ENCODE data around the gene RALGAPB. TPM values are rescaled to one million over a fixed set of nuclear protein-coding genes. Genes with fewer than 3 reads are reported as not detected.

RALGAPB gene
- polyA plus RNA-seq, 3 donors = 5.3 to 8.7 (median 6.2) TPM

DNA sequence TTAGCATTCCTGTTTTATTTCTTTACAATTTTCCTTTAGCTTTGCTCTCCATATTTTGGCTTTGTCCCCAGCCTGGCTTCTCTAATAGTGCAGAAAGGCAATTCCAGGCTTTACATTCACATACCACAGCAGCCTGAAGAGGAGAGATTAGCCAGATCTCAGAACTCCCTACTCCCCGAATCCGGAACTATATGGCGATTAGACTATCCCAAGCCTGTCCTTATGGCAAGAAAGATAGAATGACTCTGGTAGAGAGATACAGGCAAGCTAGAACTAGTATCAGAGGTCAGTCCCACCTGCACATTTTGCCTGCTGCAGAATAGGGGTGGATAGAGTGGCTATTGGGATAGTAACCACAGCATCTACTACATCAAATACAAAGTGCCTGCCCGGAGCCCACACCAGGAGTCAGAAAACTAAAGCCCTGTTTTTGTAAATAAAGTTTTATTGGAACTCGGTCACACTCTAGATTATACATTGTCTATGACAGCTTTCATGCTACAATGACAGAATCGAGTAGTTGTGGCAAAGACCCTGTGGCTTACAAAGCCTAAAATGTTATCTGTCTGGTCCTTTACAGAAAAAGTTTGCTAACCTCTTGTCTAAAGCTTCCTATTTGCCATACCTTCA, 91.3 kb downstream of the RALGAPB start:
- WGBS, 3 donors = 96% methylated on average over 6 of the region's 6 CpGs
- H3K27ac ChIP-seq (ENCODE audit: low read depth, low read length) = no peak overlapping the region

- H3K27ac ChIP-seq (ENCODE audit: low read depth, low read length) = no peak overlapping the region
- 94 to 100% (median 95%) methylated on average over 1 of the region's 1 CpG for WGBS, 3 donors
Observed at GRCh38 chr20:38564680-38565079, 92.0 kb downstream of the RALGAPB start.

DNA sequence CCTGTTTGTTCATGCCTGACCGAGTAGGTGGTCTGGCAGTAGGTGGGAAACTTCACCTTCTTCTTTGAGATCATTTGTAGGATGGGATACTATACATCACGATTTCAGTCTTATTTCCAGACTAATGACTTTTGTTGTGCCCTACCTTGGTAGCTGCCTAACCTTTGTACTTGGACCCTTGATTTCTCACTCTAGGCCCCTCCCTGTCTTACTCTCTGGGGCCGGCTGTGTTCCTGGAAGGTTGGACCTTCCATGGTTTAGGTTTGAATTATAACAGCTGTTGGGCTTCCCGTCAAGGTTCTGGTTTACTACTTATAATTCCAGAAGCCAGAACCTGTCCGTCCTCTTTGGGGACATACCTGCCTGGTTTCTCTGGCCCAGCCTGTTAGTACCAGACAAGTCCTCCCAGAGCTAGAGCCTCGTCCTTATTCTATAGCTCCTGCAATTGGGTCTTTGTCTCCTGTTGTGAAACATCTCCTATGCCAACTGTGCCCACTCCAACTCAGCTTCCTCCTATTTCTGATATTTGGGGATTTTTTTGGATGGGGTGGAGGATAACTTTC, 93.5 kb downstream of the RALGAPB start:
- WGBS, 3 donors = 79 to 97% (median 96%) methylated on average over 6 of the region's 6 CpGs
- H3K27ac ChIP-seq (ENCODE audit: low read depth, low read length) = no peak overlapping the region

DNA sequence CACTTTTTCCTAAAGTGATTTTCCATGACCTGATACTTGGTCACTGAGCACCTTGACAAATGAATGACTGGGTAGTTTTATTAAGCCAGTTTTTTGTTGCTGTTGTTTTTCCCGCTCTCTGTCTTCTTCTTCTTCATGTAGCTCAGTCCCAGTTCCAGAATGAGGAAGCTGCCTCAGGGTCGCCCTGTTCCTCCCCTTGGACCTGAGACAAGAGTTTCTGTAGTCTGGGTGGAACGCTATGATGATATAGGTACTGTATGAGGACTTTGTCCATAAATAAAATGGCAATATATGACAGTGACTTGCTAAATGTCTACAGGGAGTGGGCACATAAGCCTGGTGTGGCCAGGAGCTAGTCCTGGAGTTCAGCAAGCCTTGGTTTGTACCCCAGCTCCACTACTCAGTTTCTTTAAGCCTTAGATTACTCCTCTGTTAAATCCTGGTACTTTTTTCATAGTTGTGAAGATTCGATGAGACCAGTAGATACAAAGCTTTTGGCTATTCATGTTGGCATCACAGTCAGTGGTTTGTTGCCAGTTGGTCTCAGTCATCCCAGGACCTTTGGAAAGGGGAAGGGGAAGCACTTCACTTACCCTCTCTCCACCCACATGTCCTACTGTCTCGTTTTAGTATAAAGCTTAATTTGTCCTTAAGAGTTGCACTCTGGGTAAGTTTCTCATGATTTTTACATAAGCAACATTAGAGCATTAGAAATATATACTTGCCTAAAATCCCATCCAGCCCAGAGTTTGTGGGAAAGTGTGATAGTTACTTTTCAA, 97.3 kb downstream of the RALGAPB start:
- no peak overlapping the region for H3K27ac ChIP-seq (ENCODE audit: low read depth, low read length)
- 67 to 80% (median 76%) methylated on average over 5 of the region's 5 CpGs for WGBS, 3 donors

DNA sequence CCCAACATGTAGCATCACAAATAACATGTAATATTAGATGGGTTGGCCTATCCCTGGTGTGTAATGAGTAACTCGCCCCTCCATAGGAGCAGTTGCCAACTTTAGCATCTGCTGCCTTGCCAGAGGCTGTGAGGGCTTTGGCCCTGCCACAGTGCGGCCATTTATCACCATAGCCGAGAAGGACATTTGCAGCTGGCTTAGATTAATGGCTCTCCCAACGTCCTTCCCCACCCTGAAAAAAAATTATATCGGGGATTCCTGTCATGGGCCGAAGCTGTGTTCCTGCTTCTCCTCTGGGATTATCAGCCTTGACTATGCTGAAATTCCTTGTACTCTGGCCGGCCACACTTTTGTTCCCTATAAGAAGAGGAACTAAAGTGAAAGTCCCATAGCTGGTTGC, 100.8 kb downstream of the RALGAPB start:
- WGBS, 3 donors = 56 to 68% (median 64%) methylated on average over 7 of the region's 7 CpGs
- no peak overlapping the region for H3K27ac ChIP-seq (ENCODE audit: low read depth, low read length)

DNA sequence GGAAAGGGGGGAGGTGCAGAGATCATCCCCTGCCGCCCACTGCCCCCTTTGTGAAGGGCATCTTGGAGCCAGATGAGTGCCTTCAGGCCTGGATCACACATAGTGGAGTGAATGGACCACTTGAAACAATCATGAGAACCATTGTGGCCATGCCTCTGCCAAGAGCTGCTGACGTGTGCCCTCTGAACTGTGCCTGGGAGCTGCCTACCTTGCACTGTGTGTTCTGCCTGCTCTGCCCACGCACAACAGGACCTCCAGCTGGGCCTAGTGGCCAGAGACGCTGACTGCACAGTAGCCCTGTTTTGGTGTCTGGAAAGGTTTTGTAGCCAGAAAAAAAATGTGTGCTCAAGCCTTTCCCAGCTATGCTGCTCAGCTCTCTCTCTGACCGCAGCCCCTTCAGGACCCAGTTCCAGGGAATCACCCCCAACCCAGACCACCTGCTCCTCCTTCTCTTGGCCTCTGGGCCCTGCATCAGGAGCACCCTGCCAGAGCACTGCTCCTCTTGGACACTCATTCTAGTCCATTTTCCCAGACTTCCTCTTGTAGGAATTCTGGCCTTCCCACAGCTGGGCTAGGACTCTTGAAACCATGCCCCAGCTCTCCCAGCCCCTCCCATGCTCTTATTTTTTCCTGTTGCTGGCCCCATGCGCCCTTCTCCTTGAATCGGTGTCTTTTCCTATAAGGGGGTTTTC, 106.7 kb downstream of the RALGAPB start:
- WGBS, 3 donors = 62 to 73% (median 66%) methylated on average over 7 of the region's 7 CpGs
- H3K27ac ChIP-seq (ENCODE audit: low read depth, low read length) = no peak overlapping the region

DNA sequence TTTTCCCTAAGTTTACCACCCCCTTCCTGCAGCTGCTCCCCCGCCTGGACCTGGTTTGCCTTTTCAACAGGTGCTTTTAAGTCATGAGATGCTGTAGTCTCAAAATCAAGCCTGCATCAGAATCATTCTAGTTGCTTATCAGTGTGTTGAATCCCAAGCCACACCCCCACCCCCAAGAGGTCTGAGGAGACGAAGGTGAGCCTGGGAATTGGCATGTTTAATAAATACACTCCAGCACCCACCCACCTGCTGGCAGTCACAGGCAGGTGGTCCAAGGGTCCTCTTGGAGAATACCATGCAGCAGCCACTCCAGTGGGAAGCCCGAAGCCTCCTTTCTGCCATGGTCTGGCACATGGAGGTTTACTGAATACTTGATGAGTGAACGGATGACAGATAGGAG, 107.3 kb downstream of the RALGAPB start:
- 72 to 74% (median 74%) methylated on average over 4 of the region's 4 CpGs for WGBS, 3 donors

DNA sequence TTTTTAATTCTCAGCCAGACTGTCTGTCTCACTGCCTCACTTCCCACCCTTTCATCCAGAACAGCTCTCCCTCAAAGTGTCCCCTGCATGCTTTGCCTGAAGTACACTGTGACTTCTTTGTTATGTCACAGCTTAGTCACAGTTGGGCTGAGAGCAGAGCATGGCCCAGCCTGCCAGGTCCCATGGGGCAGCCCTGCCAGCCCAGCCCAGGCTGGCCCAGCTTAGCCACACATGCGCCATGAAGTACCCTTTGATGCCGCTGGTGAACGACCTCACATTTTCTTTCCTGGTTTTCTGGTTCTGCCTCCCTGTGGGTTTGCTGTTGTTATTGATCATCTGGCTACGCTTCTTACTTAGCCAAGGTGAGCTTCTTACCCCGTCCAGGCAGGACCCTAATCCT, 108.4 kb downstream of the RALGAPB start, which contains the start of gene ADIG:
Gene ADIG, plus strand, starts transcription at position 185 of the 400 bp plus-strand sequence. Its CDS starts 54 bp downstream, at position 239.
- 39 to 73% (median 64%) methylated on average over 5 of the region's 5 CpGs for WGBS, 3 donors
- H3K27ac ChIP-seq (ENCODE audit: low read depth, low read length) = no peak within 1 kb of the TSS

More for the DNA sequence above, 107.3 kb downstream of the RALGAPB start:
- H3K27ac ChIP-seq (ENCODE audit: low read depth, low read length) = no peak overlapping the region

DNA sequence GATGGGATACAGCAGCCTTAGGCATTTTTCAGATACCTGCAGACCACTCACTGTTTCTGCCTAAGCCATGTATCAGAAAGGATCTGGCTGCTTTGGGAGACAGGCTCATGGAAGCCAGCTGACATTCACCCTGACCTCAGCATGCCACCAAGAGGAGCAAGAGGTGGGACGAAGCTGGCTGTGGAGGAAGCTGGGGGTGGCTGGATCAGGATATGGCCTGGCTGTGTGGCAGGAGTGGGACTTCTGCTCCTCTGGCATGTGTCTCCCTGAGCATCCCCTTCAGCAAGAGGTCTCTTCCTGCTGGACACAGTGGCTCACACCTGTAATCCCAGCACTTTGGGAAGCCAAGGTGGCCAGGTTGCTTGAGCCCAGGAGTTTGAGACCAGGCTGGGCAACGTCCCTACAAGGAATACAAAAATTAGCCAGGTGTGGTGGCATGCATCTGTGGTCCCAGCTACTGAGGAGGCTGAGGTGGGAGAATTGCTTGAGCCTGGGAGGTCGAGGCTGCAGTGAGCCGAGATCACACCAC, 109.3 kb downstream of the RALGAPB start:
- no peak overlapping the region for H3K27ac ChIP-seq (ENCODE audit: low read depth, low read length)
- WGBS, 3 donors = 63 to 68% (median 67%) methylated on average over 4 of the region's 4 CpGs

- 47 to 92% (median 91%) methylated on average over 4 of the region's 4 CpGs for WGBS, 3 donors
- no peak overlapping the region for H3K27ac ChIP-seq (ENCODE audit: low read depth, low read length)
Observed at GRCh38 chr20:38583306-38583705, 110.7 kb downstream of the RALGAPB start.

DNA sequence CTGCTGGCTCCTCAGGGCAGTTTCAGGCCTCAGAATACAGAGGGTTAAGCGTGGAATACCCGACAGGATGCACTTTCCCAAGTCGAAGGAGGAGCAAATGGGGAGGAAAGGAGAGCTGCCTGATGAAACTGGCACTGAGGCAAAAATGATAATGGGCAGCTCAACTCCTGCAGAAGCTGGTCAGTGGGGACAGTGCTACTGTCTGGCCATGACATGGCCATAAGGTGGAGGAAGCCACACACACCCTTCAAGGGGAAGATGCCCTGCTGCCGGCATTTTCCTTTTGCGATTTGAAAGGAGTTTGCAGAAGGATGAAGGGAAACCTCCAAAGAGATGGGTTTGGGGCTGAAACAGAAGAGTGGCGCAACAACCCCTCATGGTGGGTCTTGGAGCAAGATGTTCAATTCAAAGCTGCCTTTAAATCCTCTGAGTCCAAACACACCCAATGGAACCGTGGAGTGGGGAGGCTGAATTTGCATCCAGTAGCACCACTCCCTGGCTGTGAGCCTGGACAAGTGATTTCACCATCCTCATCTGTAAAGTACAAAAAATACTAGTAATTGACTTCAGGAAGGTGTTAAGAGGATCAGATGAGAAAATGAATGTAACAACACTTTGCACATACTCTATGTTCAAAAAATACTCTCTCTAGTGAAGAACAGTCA, 111.6 kb downstream of the RALGAPB start:
- H3K27ac ChIP-seq (ENCODE audit: low read depth, low read length) = no peak overlapping the region
- WGBS, 3 donors = 48 to 54% (median 51%) methylated on average over 7 of the region's 7 CpGs

DNA sequence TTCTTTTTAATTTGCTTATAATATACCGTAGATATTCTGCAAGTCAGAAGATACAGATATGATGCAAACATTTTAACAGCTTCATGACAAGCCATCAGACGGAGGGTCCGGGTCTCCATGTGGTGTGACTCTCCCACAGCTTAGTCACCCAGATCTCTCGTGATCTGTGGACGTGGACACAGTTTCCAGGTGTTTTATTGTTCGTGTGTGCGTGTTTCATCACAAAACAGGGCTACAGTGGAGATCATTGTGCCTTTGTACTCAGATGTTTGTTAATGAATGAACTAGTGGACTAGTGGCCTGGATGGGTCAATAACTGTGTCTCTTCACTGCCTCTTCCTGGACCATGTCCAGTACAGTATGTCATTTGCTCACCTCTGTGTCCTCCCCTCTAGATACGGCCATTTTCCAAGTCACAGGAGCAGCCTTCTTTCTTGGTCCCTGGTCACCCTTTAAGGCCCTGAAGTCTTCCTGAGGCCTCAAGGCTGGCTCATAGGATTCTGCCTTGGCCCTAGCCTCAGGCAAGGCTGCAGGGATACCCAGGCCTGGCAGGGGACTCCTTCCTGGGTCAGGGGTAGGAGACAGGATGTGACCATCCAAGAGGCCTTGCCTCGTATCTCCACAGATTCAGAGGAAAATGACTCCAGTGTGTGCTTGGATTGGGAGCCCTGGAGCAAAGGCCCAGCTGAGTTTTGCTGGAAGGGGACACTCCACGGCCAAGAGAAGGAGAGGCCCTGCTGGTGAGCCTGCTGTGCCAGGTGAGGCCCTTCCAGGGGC, 112.9 kb downstream of the RALGAPB start:
- no peak overlapping the region for H3K27ac ChIP-seq (ENCODE audit: low read depth, low read length)

DNA sequence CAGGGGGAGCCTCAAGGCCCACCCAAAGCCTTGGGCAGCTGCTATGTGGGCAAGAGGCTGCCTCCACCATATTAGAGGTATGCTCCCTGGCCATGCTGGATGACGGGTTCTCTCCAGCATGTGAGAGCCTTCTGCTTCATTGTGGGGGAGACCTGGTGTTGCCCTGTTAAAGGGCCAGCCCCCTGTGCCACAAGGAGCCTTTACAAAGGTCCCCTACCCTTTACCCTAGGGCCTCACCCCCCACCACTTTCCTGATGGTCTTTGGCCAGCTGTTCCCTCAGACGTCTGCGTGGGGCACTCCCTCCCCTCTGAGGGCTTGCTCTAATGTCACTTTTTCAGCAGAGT, 113.5 kb downstream of the RALGAPB start:
- WGBS, 3 donors = 71 to 80% (median 72%) methylated on average over 3 of the region's 3 CpGs
- no peak overlapping the region for H3K27ac ChIP-seq (ENCODE audit: low read depth, low read length)

More for the DNA sequence above, 112.9 kb downstream of the RALGAPB start:
- 72 to 84% (median 82%) methylated on average over 10 of the region's 10 CpGs for WGBS, 3 donors

DNA sequence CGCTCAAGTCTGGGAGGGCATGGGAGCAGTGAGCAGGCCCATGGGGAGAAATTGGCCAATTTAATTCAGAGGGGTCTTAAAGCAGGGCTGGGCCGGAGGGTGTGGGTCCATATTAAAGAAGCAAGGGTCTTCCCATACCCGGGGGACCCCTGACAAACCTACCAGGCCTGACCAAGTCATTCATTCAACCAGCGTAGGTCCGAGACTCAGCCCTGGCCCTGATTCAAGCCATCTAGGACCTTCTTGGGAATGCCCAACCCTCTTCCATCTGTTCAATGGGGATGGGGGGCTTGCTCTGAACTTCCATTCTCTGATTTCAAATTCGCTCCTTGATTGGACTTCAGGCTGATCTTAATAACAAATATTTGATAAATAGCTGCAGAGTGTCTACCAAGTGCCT, 115.7 kb downstream of the RALGAPB start:
- H3K27ac ChIP-seq (ENCODE audit: low read depth, low read length) = no peak overlapping the region
- 83 to 91% (median 89%) methylated on average over 6 of the region's 6 CpGs for WGBS, 3 donors

DNA sequence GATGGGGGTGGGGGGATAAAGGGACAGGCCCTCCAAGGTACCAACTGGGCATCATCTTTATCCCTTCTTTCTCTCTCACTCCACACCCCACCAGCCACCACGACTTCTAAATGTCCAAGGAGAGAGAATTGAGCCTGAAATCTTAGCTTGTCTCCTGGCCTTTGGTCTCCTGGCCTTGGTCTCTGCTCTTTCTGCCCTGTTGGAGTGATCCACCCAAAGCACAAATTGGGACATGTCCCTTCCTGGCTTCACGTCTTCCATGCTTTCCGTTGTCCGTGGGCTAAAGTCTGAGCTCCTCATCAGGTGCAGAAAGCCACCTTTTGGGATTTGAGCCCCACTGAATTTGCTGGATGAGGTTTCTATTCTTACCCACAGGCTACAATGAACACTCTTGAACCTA, 116.7 kb downstream of the RALGAPB start:
- 79 to 88% (median 80%) methylated on average over 4 of the region's 4 CpGs for WGBS, 3 donors
- no peak overlapping the region for H3K27ac ChIP-seq (ENCODE audit: low read depth, low read length)

GRCh38 chr20:38589967-38590675, 117.5 kb downstream of the RALGAPB start:
- no peak overlapping the region for H3K27ac ChIP-seq (ENCODE audit: low read depth, low read length)
- 77 to 84% (median 79%) methylated on average over 3 of the region's 3 CpGs for WGBS, 3 donors

All from adipose tissue (tissue), 3 donors.